CD4-positive, alpha-beta T cell (primary cell): ENCODE measurements around the gene LAMA2. TPM values are rescaled to one million over a fixed set of nuclear protein-coding genes. Genes with fewer than 3 reads are reported as not detected.

Source experiments
- ATAC-seq: fragments of 200-7000 bp; cut with Tn5 transposase; one replicate; pipeline ENCODE4 v1.10.0; 2022; ENCODE audit warnings: mild to moderate bottlenecking; ENCODE audit not compliant: poor library complexity
- CTCF ChIA-PET: fragments of 350-600 bp; sonication (Branson Sonifier 250); formaldehyde crosslinking; loops from one replicate; lab custom pipeline; 2021; ENCODE audit warnings: antibody characterized with exemption, inconsistent platforms; lab: Charles Lee
- POLR2A ChIA-PET: fragments of 350-600 bp; sonication (Branson Sonifier 250); formaldehyde crosslinking; loops from one replicate; lab custom pipeline; 2021; ENCODE audit warnings: antibody characterized with exemption, inconsistent platforms; lab: Charles Lee
- DNase-seq, 14 experiments: peaks; one replicate each; pipeline ENCODE4 v3.0.0-alpha.2; 2013 to 2020; ENCODE audit warnings: mixed read lengths in 2 of 14
- H3K27ac ChIP-seq, 2 donors: one replicate each; pipeline versions ENCODE4 v1.5.1 to v1.7.0; 2013; ENCODE audit warnings: low read length in 2 of 2, low read depth in 1 of 2, mild to moderate bottlenecking in 1 of 2
- H3K27me3 ChIP-seq, 2 experiments: 1 replicate in 1 of 2; 2 replicates in 1 of 2; pipeline versions ENCODE4 v1.6.1 to v1.7.0; 2013; ENCODE audit warnings: low read length in 2 of 2, control low read depth in 1 of 2, mild to moderate bottlenecking in 1 of 2, moderate library complexity in 1 of 2; ENCODE audit not compliant: insufficient read depth in 2 of 2, control insufficient read depth in 1 of 2
- H3K36me3 ChIP-seq: one replicate; pipeline ENCODE4 v1.6.1; 2013; ENCODE audit warnings: low read length, control low read depth; ENCODE audit not compliant: insufficient read depth
- H3K4me1 ChIP-seq: one replicate; pipeline ENCODE4 v1.6.1; 2013; ENCODE audit warnings: low read length, control low read depth; ENCODE audit not compliant: insufficient read depth
- H3K4me3 ChIP-seq: one replicate; pipeline ENCODE4 v1.5.1; 2013; ENCODE audit warnings: mild to moderate bottlenecking, low read length, moderate library complexity
- H3K9me3 ChIP-seq, 2 experiments: 1 replicate in 1 of 2; 2 replicates in 1 of 2; pipeline versions ENCODE4 v1.6.1 to v1.7.0; 2013; ENCODE audit warnings: low read length in 2 of 2, mild to moderate bottlenecking in 2 of 2, control low read depth in 1 of 2, moderate library complexity in 1 of 2; ENCODE audit not compliant: control insufficient read depth in 1 of 2, insufficient read depth in 1 of 2
- H3K27ac Mint-ChIP-seq: one replicate; pipeline ENCODE4 v1.8.0; 2020; ENCODE audit warnings: mixed read lengths
- H3K27me3 Mint-ChIP-seq: one replicate; pipeline ENCODE4 v1.8.0; 2021; ENCODE audit warnings: mixed read lengths
- H3K36me3 Mint-ChIP-seq: one replicate; pipeline ENCODE4 v1.8.0; 2021; ENCODE audit warnings: low read depth, mixed read lengths
- H3K4me1 Mint-ChIP-seq: one replicate; pipeline ENCODE4 v1.8.0; 2021; ENCODE audit warnings: low read depth, mixed read lengths
- H3K4me3 Mint-ChIP-seq: one replicate; pipeline ENCODE4 v1.8.0; 2020; ENCODE audit warnings: mild to moderate bottlenecking, mixed read lengths
- H3K9me3 Mint-ChIP-seq: one replicate; pipeline ENCODE4 v1.8.0; 2020; ENCODE audit warnings: mixed read lengths
- intact Hi-C, 2 experiments: fragments of 100-400 bp; cut with DNase I in 1 of 2; cut with micrococcal nuclease in 1 of 2; formaldehyde crosslinking; loops; one replicate each; pipeline versions ENCODE4 v1.15.1 to v1.9.0; 2023 to 2025; cut with DNase I, micrococcal nuclease
- total RNA-seq, 174 experiments: library from RNA in 2 of 174; stranded (reverse) in 2 of 174; gene quantifications; one replicate each; pipeline ENCODE4 v1.2.3 and lab custom pipeline; 2021 to 2026
- TF ChIP-seq, protein P1 (sequence below): fragments of 200-600 bp; IDR thresholded peaks from one replicate; pipeline ENCODE4 v1.8.0; 2022; ENCODE audit warnings: antibody characterized with exemption, mild to moderate bottlenecking

Gene LAMA2
- total RNA-seq, 2 experiments from 2014 or later: 0.05 to 0.06 TPM

- no peak overlapping the region for H3K4me3 Mint-ChIP-seq
- DNase-seq (no peak), ATAC-seq (no peak)
- Histone ChIP-seq H3K4me1 (no peaks in the 10 kb centered on the region), H3K27me3 (no peaks in the 10 kb centered on the region), H3K27ac (no peak overlapping the region), H3K4me3 (no peak overlapping the region), H3K36me3 (no peaks in the 10 kb centered on the region), H3K9me3 (peaks cover 0 to 4% of the 10 kb centered on the region in 2 experiments)
- no peaks in the 10 kb centered on the region for H3K9me3 Mint-ChIP-seq
- peaks cover 9% of the 10 kb centered on the region for H3K27me3 Mint-ChIP-seq
- no peak overlapping the region for H3K27ac Mint-ChIP-seq
- CTCF ChIA-PET: interaction anchor here (1.0 kb wide), 1 partner anchor 9 kb away, joined by 3 read pairs; no protein-coding TSS in a partner anchor
- intact Hi-C loops: no loop called here
- TF ChIP-seq, protein P1, sequence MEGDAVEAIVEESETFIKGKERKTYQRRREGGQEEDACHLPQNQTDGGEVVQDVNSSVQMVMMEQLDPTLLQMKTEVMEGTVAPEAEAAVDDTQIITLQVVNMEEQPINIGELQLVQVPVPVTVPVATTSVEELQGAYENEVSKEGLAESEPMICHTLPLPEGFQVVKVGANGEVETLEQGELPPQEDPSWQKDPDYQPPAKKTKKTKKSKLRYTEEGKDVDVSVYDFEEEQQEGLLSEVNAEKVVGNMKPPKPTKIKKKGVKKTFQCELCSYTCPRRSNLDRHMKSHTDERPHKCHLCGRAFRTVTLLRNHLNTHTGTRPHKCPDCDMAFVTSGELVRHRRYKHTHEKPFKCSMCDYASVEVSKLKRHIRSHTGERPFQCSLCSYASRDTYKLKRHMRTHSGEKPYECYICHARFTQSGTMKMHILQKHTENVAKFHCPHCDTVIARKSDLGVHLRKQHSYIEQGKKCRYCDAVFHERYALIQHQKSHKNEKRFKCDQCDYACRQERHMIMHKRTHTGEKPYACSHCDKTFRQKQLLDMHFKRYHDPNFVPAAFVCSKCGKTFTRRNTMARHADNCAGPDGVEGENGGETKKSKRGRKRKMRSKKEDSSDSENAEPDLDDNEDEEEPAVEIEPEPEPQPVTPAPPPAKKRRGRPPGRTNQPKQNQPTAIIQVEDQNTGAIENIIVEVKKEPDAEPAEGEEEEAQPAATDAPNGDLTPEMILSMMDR: no peak
- POLR2A ChIA-PET: no interaction called here
- H3K4me1 Mint-ChIP-seq: no peaks in the 10 kb centered on the region
- no peaks in the 10 kb centered on the region for H3K36me3 Mint-ChIP-seq
Observed at GRCh38 chr6:129302671-129303070, 419.7 kb downstream of the LAMA2 start.

DNA sequence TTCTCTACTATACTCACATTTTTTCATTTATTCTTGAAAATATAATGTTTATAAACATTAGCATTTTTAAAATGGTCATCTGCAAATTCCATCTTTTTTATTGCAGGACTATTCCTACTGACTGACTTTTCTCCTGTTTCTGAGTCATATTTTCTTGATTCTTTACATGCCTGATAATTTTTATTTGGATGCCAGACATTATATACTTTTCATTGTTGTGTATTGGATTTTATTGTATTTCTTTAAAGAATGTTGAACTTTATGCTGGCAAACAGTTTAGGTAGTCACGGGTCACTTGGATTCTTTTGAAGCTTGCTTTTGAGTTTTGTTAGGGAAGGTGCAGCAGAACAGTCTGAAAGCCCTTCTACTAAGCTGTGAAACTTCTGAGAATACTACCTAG is 423.9 kb downstream of the LAMA2 start:
- no peak overlapping the region for H3K27ac Mint-ChIP-seq
- ATAC-seq: no peak

GRCh38 chr6:129307845-129308244 is 424.9 kb downstream of the LAMA2 start:
- H3K27me3 Mint-ChIP-seq: peaks cover 31% of the 10 kb centered on the region
- no peak overlapping the region for H3K27ac Mint-ChIP-seq
- intact Hi-C loops: no loop called here
- CTCF ChIA-PET: no interaction called here
- no peaks in the 10 kb centered on the region for H3K36me3 ChIP-seq
- no peaks in the 10 kb centered on the region for H3K4me1 Mint-ChIP-seq
- POLR2A ChIA-PET: no interaction called here
- peaks cover 0 to 4% of the 10 kb centered on the region in 2 experiments for H3K9me3 ChIP-seq
- no peaks in the 10 kb centered on the region for H3K9me3 Mint-ChIP-seq
- H3K27me3 ChIP-seq: no peaks in the 10 kb centered on the region
- ATAC-seq (no peak), DNase-seq (no peak)
- no peak overlapping the region for H3K4me3 ChIP-seq
- no peak overlapping the region for H3K27ac ChIP-seq
- H3K4me3 Mint-ChIP-seq: no peak overlapping the region
- TF ChIP-seq, protein P1: no peak
- no peaks in the 10 kb centered on the region for H3K4me1 ChIP-seq
- H3K36me3 Mint-ChIP-seq: no peaks in the 10 kb centered on the region

More for the DNA sequence above, 423.9 kb downstream of the LAMA2 start:
- Histone ChIP-seq H3K4me3 (no peak overlapping the region), H3K27ac (no peak overlapping the region), H3K36me3 (no peaks in the 10 kb centered on the region), H3K27me3 (no peaks in the 10 kb centered on the region), H3K9me3 (peaks cover 0 to 4% of the 10 kb centered on the region in 2 experiments), H3K4me1 (no peaks in the 10 kb centered on the region)
- peaks cover 31% of the 10 kb centered on the region for H3K27me3 Mint-ChIP-seq
- no peaks in the 10 kb centered on the region for H3K36me3 Mint-ChIP-seq
- TF ChIP-seq, protein P1: no peak
- H3K4me3 Mint-ChIP-seq: no peak overlapping the region
- POLR2A ChIA-PET: no interaction called here
- intact Hi-C loops: no loop called here
- H3K9me3 Mint-ChIP-seq: no peaks in the 10 kb centered on the region
- CTCF ChIA-PET: no interaction called here
- no peak for DNase-seq
- H3K4me1 Mint-ChIP-seq: no peaks in the 10 kb centered on the region
